GM19193 (cell line): ENCODE results near the gene OR14J1.

Experiments used
- POLR2A ChIP-seq: IDR thresholded peaks from 4 replicates; pipeline ENCODE4 v1.6.1; 2011; ENCODE audit not compliant: insufficient read depth, insufficient read length; ENCODE audit errors: extremely low read depth

OR14J1 gene, protein sequence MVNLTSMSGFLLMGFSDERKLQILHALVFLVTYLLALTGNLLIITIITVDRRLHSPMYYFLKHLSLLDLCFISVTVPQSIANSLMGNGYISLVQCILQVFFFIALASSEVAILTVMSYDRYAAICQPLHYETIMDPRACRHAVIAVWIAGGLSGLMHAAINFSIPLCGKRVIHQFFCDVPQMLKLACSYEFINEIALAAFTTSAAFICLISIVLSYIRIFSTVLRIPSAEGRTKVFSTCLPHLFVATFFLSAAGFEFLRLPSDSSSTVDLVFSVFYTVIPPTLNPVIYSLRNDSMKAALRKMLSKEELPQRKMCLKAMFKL

DNA sequence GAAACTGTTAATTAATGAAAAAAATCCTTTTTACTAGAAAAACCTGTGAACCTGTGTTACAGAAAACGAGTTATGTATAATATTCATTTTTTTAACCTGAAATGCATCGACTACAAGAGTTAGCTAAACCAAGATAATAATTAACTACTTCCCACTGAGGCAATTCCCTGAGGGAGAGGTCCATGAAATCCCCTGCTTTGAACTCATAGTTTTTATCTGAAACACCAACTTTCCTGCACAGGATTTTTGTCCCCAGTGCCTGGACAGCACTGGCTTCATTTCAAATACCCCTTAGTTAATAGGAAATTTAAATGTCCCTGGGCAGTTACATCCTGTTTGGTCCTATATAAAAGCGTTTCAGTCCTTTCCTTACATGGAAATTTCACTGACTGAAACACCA is at the start of gene OR14J1:
OR14J1 (plus strand) TSS at position 386 of the 400 bp plus-strand sequence. CDS start 4,989 bp downstream, outside the sequence.
- no peak for TF ChIP-seq POLR2A

DNA sequence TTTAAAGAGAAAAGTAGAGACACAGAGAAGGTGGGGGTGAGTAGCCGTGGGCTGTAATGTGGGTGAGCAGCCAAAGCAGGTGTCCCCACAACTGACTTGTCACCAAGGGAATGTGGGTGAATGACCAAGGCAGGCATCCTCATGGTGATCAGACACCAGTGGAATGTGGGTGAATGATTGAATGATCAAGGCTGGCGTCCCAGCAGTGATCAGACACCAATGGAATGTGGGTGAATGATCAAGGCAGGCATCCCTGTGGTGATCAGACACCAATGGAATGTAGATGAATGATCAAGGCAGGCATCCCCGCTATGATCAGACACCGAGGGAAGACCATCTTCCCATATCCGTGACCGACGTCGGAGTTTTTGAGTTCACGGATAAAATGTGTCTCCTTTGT is 49.8 kb upstream of the OR14J1 start:
- TF ChIP-seq POLR2A: no peak

DNA sequence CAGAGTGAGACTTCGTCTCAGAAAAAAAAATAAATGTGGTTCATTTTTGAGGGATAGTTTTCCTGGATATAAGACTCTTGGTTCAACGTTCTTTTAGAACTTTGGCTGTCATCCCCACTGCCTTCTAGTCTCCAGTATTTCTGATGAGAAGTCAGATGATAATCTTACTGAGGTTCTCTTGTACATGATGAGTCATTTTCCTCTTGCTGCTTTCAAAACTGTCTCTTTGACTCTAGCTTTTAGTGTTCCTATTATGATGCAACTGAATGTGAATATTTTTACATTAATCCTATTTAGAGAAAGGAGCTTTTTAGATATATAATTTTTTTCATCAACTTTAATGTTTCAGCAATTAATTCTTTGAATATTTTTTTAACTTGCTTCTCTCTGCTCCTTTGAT is 46.0 kb upstream of the OR14J1 start:
- no peak for TF ChIP-seq POLR2A

DNA sequence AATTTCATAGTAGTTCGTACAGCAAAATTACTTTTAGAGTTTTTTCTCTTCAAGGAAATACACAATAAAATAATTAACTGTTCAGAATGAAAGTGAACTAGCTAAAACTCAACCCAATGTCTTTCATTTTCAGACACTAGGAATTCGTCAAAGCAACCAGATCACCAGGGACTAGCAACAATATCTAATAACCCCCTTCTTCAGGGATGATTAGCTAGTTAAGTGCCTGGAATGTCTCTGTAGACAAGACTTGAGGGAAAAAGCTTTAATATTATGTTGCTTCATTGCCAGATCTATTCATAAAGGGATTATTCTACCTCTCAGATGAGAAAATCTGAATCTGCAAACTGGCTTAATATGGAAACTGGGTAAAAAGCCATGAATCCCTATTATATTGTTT is 41.8 kb upstream of the OR14J1 start:
- no peak for TF ChIP-seq POLR2A

DNA sequence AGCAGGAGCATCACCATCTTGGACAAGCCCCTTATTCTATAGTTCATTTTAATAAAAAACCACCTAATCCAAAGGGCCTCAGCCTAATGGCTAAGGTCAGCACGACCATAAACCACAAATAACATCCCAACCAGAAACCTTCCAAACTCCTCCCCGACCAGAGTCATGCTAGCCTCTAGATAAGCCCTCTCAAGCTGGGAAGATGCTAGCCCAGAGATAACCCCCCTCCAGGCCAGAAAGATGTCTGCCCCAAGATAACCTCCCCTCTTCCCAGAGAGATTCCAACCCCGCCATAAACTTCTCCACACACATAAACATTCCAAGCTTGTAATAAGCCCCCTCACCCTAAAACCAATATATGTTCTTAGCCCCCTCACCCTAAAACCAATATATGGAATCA is 38.5 kb upstream of the OR14J1 start:
- no peak for TF ChIP-seq POLR2A

DNA sequence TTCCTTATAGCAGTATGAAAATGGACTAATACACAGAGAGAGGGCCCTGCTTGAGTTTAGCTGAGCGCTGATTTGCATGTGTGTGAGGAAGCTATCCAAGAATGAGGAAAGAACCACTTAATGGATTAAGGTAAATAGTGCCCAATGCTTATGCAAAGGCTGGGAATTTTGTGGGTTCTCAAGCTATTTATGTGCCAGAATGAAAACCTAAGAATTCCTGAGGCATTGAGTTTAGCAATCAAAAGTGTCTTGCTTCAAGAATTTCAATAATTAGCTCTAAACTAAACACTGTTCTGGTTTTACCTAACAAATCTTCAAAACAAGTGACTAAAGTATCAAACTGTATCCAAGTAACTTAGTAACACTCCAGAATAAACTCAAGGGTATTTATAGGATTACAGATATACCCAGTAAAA is 7.0 kb upstream of the OR14J1 start:
- TF ChIP-seq POLR2A: no peak

DNA sequence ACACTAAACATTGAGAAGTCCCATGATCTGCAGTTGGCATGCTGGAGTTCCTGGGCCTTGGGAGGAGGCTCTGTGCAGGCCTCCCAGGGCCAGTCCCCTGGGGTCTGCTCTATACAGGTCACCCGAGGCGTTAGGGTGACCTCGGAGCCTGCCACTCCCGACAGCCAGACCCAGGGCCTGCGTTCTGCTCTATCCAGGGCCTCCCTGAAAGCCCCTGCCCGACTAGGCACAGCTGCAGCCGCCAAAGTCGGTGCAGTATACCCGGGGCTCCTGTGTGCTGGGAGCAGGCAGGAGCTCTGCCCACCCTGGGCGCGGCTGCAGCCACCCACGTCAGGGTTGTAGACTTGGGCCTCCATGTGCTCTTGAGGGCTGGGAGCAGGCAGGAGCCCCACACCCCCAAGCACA is 6.3 kb upstream of the OR14J1 start:
- no peak for TF ChIP-seq POLR2A

DNA sequence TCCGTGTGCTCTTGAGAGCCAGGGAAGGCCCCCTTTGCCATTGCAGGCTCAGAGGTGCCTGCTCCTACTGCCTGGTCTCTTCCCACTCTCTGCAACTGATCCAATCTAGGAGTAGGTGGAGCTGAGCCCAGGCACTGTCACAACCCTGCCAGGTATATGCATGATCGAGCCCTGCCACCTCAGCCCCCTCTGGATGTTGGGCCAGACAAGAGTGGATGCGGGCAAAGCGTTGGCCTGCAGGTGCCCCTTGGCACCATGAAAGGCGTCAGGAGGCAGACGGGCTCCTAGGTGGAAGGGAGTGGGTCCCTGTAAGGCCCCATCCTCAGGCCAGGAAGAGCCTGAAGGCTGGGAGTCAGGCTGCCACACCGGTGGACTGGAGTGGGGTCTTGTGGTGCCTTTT is 5.9 kb upstream of the OR14J1 start:
- no peak for TF ChIP-seq POLR2A

DNA sequence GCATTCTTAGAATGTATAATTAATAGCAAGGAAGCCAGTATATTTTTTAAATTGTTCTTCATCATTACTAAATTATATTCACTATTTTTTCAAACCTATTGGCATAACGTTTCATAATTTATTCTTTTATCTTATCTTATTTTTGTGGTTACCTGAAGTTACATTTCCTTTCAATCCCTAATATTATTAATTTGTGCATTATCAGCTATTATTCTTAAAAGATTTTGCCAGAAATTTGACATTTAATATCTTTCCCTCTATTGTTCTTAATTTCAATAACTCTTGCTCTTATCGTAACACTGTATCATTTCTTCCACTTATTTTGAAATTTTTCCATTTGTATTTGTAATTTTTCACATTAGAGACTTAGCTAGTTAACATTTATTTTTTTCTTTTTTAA is 18.4 kb downstream of the OR14J1 start:
- no peak for TF ChIP-seq POLR2A

DNA sequence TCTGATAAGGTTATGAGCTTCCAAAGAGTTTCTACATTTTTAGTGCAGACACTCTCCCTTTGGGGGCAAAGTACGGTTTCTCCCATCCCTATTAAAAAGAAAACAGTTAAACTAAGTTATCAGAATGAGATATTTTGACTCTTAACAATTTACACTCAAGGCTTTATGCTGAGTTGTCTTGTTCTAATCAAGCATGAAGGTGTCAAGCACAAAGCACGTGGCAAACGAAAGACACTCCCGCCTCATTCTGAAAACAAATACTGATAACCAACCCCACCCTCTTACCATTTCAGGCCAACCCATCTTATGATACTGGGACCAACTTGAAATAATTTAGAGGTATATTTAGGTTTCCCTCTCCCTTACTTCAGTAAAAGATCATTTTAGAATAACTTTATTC is 24.3 kb downstream of the OR14J1 start:
- TF ChIP-seq POLR2A: no peak

DNA sequence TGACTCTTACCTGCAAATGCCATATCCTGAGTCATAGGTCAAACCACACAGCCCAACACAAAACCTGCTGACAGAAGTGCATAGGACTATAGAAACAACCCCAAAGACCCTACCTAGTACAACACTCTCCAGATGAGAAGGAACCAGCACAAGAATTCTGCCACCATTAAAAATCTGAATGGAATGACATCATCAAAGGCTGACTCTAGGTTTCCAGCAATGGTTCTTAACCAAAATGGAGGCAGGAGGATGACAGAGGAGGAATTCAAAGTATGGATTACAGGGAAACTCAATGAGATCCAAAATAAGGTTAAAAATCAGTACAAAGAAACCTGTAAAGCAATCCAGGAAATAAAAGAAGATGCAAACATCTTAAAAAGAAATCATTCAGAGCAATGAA is 31.2 kb downstream of the OR14J1 start:
- TF ChIP-seq POLR2A: no peak

DNA sequence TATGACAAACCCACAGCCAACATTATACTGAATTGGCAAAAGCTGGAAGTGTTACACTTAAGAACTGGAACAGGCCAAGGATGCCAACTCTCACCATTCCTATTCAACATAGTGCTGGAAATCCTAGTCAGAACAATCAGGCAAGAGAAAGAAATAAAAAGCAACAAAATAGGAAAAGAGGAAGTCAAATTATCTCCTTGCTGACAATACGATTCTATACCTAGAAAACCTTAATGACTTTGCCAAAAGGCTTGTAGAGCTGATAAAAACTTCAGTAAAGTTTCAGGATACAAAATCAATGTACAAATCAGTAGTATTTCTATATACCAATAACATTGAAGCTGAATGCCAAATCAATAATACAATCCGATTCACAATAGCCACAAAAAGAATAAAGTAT is 34.8 kb downstream of the OR14J1 start:
- TF ChIP-seq POLR2A: no peak

DNA sequence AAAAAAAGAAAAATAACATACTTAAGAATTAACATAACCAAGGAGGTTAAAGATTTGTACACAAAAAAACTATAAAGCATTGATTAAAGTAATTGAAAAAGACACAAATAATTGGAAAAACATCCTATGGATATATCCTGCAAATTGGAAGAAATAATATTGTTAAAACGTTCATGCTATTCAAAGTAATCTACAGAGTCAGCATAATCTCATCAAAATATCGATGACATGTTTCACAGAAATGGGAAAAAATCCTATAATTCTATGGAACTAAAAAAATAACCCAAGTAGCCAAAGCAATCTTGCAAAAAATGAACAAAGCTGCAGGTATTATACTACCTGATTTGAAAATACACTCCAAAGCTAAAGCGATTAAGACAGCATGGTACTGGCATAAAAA is 43.9 kb downstream of the OR14J1 start:
- no peak for TF ChIP-seq POLR2A

DNA sequence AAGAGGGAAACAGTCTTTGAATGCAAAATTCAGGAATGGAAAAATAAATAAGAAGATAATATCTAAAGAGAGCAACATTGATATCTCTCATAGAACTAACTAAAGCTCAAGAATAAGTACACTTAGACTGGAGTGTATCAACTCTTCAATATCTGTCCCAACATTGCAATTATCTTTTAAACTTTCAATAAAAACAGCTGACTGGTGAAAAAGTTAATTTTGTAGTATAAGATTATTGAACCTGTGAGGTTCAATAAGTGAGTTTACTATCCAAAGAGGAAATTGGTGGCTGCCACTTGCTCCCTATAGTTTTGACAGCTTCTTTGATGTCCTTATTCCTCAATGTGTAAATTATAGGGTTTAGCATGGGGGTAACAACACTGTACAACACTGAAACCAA is 53.5 kb downstream of the OR14J1 start:
- TF ChIP-seq POLR2A: no peak

DNA sequence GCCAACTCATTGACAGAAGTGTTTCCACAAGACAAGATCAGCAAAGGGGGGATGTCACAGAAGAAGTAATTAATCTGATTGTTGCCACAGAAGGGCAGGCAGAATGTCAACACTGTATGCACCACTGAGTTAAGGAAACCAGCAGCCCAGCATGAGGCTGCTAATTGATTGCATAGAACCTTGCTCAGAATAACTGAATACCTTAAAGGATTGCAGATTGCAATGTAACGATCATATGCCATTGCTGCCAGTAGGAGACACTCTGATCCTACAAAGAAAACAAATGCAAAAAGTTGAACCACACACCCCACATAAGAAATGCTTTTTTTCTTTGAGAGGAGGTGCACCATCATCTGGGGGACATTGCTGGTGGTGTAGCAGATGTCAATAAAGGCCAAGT is 54.1 kb downstream of the OR14J1 start:
- TF ChIP-seq POLR2A: no peak
